ENCODE data around the gene ITCH. TPM values are rescaled to one million over a fixed set of nuclear protein-coding genes. Genes with fewer than 3 reads are reported as not detected.
A peak's percentile ranks its signal among the peaks of the same experiment; 100 is the strongest.
"Not testable (repeated sequence)": the region's sequence is repeated elsewhere in the genome, so short reads cannot be mapped to it uniquely, and the experiment has no call there.

The ITCH gene
- 10 to 100 TPM; 41.4 to 43.5 TPM for total RNA-seq

DNA sequence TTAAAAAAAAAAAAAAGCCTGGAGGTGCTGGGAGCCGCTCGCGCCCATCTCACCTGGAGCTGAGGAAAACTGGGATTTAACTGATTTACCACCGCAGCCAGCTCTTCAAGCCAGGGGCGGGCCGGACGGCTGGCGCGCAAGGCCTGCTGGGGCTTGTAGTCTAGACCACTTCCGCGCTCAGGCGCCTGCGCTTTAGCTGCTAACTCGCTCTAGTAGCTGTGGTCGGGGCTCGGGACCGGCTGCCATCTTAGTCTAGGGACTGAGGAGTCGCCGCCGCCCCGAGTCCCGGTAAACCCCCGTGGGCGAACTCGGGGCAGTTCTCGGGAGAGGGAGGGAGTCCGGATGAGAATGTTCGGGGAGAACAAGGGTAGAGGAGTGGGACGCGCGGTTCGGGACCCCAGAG lies at the start of gene ITCH:
Gene ITCH, plus strand, starts transcription at position 212 of the 403 bp plus-strand sequence. CDS start 30,539 bp downstream, outside the sequence.
- H3K27ac Mint-ChIP-seq, result peak within 1 kb of the TSS; percentile 98
- intact Hi-C loops (cut with DNase I, micrococcal nuclease), result loop anchor here (1.0 to 2.0 kb wide), 8 partner anchors 60 to 784 kb away; partner anchors contain the start of genes AHCY (in 2 of the 2), PIGU (in 2 of the 2), CHMP4B (in 1 of the 2) and DYNLRB1 (in 1 of the 2)
- peaks cover 38% of the 10 kb centered on the region for H3K4me1 Mint-ChIP-seq
- H3K9me3 Mint-ChIP-seq (ENCODE audit: low read depth), result no peaks in the 10 kb centered on the region
- H3K4me3 Mint-ChIP-seq, result peak within 1 kb of the TSS; percentile 91
- H3K27me3 Mint-ChIP-seq, result no peaks in the 10 kb centered on the region
- DNase-seq, result peak; percentile 97
- H3K36me3 Mint-ChIP-seq (ENCODE audit: low read depth), result peaks cover 13% of the 10 kb centered on the region
- ChIA-PET CTCF (interaction anchor here (0.5 to 1.7 kb wide), 9 partner anchors 10 to 1583 kb away, joined by 3 to 28 read pairs (median 3); no protein-coding TSS in a partner anchor), POLR2A (interaction anchor here (0.5 to 1.7 kb wide), 13 partner anchors 14 to 1380 kb away, joined by 3 to 6 read pairs (median 3); partner anchors contain the start of genes AHCY and RBM39)
- peak; percentile 99 for ATAC-seq

DNA sequence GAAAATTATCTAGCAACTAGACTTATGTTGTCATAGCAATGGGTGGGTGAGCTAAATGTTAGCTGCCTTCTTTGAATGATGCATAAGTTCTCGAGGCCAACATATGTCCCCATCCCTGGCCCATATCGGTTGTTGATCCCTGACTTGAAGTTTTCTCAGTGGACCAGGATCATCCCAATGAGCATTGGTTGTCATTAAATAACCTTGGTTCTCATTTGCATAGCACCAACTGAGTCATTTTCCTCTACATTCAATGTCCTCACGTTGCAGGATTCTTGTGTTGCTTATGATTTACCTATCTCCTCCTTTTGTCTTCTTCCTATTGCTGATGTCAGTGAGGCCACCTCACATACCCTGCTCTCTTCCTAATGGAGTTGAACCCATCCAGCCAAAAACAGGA lies 47.8 kb upstream of the ITCH start:
- H3K27ac Mint-ChIP-seq, result no peak overlapping the region
- no peak overlapping the region for H3K4me3 Mint-ChIP-seq
- peaks cover 7% of the 10 kb centered on the region for H3K4me1 Mint-ChIP-seq
- H3K27me3 Mint-ChIP-seq, result peaks cover 18% of the 10 kb centered on the region
- H3K36me3 Mint-ChIP-seq (ENCODE audit: low read depth), result no peaks in the 10 kb centered on the region
- H3K9me3 Mint-ChIP-seq (ENCODE audit: low read depth), result no peaks in the 10 kb centered on the region
- CTCF ChIA-PET, result interaction anchor here (0.7 to 4.4 kb wide), 6 partner anchors 9 to 208 kb away, joined by 3 to 66 read pairs (median 4); partner anchors contain the start of gene DYNLRB1
- POLR2A ChIA-PET, result no interaction called here
- intact Hi-C loops (cut with DNase I, micrococcal nuclease), result no loop called here
- DNase-seq (no peak), ATAC-seq (no peak)

DNA sequence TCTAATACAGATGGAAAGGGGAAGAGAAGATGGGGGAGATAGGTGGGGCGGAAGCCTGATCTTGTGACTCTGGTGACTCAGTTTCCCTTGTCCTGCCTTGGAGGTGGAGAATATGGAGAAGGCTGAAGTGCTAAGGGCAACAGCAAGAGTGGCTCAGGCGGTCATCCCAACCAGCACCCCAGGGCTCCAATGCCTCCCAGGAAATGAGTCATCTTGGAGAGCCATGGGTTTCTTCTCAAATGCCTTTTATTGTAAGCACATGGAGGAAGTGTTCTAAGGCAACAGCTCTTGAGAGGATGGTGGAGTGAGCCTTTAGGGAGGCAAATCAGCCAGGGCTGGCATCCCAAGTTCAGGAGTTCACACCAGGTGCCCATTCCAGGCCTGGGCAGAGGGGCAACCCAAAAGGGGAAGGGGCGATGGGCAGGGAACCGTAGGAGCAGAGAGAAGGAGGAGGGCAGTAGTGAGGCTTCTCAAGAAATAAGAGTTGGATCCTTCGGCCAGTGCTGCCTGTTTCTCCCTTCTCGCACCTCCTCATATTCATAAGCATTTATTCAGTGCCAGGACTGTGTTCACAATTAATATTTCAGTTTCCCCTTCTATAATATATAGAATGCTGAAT lies 46.8 kb upstream of the ITCH start:
- ChIA-PET POLR2A (interaction anchor here (1.3 kb wide), 1 partner anchor 13 kb away, joined by 3 read pairs; the partner anchor contains the start of gene AHCY), CTCF (interaction anchor here (1.6 kb wide), 1 partner anchor 200 kb away, joined by 5 read pairs; the partner anchor contains the start of gene DYNLRB1)
- ATAC-seq (no peak), DNase-seq (no peak)
- intact Hi-C loops (cut with DNase I, micrococcal nuclease), result no loop called here
- no peak overlapping the region for H3K4me3 Mint-ChIP-seq
- no peaks in the 10 kb centered on the region for H3K9me3 Mint-ChIP-seq (ENCODE audit: low read depth)
- H3K4me1 Mint-ChIP-seq, result peaks cover 7% of the 10 kb centered on the region
- H3K36me3 Mint-ChIP-seq (ENCODE audit: low read depth), result no peaks in the 10 kb centered on the region
- no peak overlapping the region for H3K27ac Mint-ChIP-seq
- peaks cover 13% of the 10 kb centered on the region for H3K27me3 Mint-ChIP-seq

DNA sequence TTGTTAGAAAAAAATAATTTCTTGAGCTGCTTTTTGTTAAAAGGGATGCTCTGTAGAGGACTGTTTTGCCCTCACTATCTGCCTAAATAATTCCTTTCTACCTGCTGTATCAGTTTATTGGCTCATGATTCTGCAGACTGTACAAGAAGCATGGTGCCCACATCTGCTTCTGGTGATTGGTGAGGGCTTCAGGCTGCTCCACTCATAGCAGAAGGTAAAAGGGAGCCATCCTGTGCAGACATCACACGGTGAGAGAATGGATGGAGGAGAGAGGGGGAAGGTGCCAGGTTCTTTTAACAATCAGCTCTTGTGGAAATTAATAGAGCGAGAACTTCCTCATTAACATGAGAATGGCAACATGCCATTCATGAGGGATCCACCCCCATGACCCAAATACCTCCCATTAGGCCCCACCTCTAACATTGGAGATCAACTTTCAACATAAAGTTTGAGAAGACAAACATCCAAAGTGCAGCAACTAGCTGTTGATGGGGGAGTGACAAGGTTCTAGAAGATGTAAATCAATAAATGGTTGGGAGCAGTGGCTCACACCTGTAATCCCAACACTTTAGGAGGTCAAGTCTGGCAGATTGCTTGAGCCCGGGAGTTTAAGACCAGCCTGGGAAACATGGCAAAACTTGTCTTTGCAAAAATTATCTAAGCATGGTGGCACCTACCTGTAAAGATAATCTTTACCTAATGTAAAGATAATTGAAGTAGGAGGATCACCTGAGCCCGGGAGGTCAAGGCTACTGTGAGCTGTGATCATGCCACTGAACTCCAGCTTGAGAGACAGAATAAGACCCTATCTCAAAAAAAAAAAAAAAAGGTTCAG lies 44.2 kb upstream of the ITCH start:
- ChIA-PET CTCF (interaction anchor here (0.8 to 1.9 kb wide), 3 partner anchors 61 to 451 kb away, joined by 3 to 5 read pairs (median 4); no protein-coding TSS in a partner anchor), POLR2A (no interaction called here)
- DNase-seq (no peak), ATAC-seq (no peak)
- H3K9me3 Mint-ChIP-seq (ENCODE audit: low read depth), result no peaks in the 10 kb centered on the region
- peaks cover 4% of the 10 kb centered on the region for H3K4me1 Mint-ChIP-seq
- intact Hi-C loops (cut with DNase I, micrococcal nuclease), result no loop called here
- H3K4me3 Mint-ChIP-seq, result no peak overlapping the region
- H3K27me3 Mint-ChIP-seq, result peaks cover 3% of the 10 kb centered on the region
- no peak overlapping the region for H3K27ac Mint-ChIP-seq
- no peaks in the 10 kb centered on the region for H3K36me3 Mint-ChIP-seq (ENCODE audit: low read depth)

DNA sequence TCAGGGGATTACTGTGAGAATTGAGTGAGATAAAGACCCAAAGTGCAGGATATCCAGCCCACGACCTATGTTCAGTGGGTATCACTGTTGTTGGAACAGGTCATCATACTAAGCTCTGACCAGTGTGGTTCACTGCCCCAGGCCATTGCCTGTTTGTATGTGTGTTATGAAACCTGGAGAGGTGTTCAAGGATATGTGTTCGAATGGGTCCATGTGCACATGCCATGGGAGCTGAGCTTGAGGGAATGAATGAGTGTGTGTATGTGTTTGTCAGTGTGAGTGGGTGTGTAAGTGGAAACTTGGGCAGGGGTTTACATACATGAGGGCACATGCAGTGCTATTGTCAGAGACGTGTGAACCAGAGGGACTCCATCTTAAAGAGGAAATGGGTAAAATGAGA lies 42.2 kb upstream of the ITCH start:
- ATAC-seq, result no peak
- no peak overlapping the region for H3K4me3 Mint-ChIP-seq
- no peaks in the 10 kb centered on the region for H3K9me3 Mint-ChIP-seq (ENCODE audit: low read depth)
- H3K4me1 Mint-ChIP-seq, result no peaks in the 10 kb centered on the region
- CTCF ChIA-PET, result interaction anchor here (1.1 to 1.4 kb wide), 2 partner anchors 8 to 19 kb away, joined by 5 to 6 read pairs; no protein-coding TSS in a partner anchor
- H3K36me3 Mint-ChIP-seq (ENCODE audit: low read depth), result no peaks in the 10 kb centered on the region
- DNase-seq, result no peak
- POLR2A ChIA-PET, result no interaction called here
- intact Hi-C loops (cut with DNase I, micrococcal nuclease), result no loop called here
- no peak overlapping the region for H3K27ac Mint-ChIP-seq
- peaks cover 6% of the 10 kb centered on the region for H3K27me3 Mint-ChIP-seq

DNA sequence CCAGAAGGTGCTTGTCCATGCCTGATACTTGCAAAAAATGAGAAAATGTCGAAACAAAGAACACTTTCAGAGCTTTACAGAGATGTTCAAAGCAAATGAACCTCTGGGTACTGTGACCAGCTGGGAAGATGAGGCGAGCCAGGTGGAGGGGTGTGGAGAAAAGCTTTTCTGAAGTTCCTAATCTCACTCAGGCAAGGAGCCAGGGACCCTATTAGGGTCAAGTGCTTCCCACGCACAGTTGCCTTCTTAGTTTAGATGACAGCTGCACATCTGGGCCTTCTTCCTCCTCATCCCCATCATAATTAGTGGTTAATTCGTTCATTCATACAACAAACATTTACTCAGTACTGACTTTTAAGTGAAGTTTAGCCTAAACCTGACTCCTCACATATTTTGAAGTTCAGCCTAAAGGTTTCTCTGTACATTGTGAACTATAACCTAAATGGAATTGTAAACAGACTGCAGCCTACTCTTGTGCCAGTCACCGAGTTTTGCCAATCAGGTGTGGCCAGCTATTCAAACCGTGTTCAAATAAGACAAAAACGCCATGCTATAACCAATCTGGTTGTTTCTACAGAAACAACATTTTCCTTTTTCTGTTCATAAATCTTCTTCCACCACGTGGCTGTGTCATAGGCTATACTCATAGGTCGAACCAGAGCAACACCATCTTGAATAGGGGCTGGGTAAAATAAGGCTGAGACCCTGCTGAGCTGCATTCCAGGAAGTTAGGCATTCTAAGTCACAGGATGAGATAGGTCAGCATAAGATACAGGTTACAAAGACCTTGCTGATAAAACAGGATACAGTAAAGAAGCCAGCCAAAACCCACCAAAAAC lies 40.6 kb upstream of the ITCH start:
- ChIA-PET CTCF (interaction anchor here (1.3 kb wide), 1 partner anchor 10 kb away, joined by 10 read pairs; no protein-coding TSS in a partner anchor), POLR2A (no interaction called here)
- H3K27ac Mint-ChIP-seq, result no peak overlapping the region
- ATAC-seq (no peak), DNase-seq (no peak)
- no peaks in the 10 kb centered on the region for H3K9me3 Mint-ChIP-seq (ENCODE audit: low read depth)
- H3K4me1 Mint-ChIP-seq, result no peaks in the 10 kb centered on the region
- peaks cover 7% of the 10 kb centered on the region for H3K27me3 Mint-ChIP-seq
- intact Hi-C loops (cut with DNase I, micrococcal nuclease), result no loop called here
- H3K36me3 Mint-ChIP-seq (ENCODE audit: low read depth), result no peaks in the 10 kb centered on the region
- no peak overlapping the region for H3K4me3 Mint-ChIP-seq

DNA sequence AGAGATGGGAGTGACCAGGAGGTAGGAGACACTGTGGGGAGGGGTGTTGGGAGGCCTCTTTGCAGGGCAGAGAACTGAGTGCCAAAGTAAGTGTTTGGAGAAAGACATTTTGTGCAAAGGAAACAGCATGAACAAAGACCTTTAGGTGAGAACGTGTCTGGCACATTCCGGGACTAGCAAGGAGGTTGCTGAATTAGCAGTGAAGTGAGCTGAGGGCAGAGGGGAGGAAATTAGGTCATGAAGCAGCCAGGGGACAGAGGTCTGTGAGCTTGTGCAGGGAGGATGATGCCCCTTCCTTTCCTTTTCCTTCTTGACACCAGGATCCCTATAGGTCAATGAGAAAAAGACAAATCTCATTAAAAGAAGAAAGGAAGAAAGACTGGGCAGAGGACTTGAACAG lies 38.5 kb upstream of the ITCH start:
- DNase-seq (no peak), ATAC-seq (no peak)
- POLR2A ChIA-PET, result no interaction called here
- H3K4me1 Mint-ChIP-seq, result no peaks in the 10 kb centered on the region
- intact Hi-C loops (cut with DNase I, micrococcal nuclease), result no loop called here
- H3K27ac Mint-ChIP-seq, result no peak overlapping the region
- no peak overlapping the region for H3K4me3 Mint-ChIP-seq
- CTCF ChIA-PET, result interaction anchor here (1.6 to 1.8 kb wide), 2 partner anchors 10 to 12 kb away, joined by 4 to 7 read pairs; no protein-coding TSS in a partner anchor
- no peaks in the 10 kb centered on the region for H3K9me3 Mint-ChIP-seq (ENCODE audit: low read depth)
- peaks cover 7% of the 10 kb centered on the region for H3K27me3 Mint-ChIP-seq
- H3K36me3 Mint-ChIP-seq (ENCODE audit: low read depth), result no peaks in the 10 kb centered on the region

DNA sequence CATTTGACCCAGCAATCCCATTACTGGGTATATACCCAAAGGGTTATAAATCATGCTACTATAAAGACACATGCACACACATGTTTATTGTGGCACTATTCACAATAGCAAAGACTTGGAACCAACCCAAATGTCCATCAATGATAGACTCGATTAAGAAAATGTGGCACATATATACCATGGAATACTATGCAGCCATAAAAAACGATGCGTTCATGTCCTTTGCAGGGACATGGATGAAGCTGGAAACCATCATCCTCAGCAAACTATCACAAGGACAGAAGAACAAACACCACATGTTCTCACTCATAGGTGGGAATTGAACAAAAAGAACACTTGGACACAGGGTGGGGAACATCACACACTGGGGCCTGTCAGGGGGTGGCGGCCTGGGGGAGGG lies 34.9 kb upstream of the ITCH start:
- H3K9me3 Mint-ChIP-seq (ENCODE audit: low read depth); H3K4me3 Mint-ChIP-seq; POLR2A ChIA-PET; intact Hi-C loops (cut with DNase I, micrococcal nuclease); H3K36me3 Mint-ChIP-seq (ENCODE audit: low read depth); DNase-seq; H3K4me1 Mint-ChIP-seq; ATAC-seq; H3K27ac Mint-ChIP-seq; CTCF ChIA-PET; H3K27me3 Mint-ChIP-seq: not testable (repeated sequence)

DNA sequence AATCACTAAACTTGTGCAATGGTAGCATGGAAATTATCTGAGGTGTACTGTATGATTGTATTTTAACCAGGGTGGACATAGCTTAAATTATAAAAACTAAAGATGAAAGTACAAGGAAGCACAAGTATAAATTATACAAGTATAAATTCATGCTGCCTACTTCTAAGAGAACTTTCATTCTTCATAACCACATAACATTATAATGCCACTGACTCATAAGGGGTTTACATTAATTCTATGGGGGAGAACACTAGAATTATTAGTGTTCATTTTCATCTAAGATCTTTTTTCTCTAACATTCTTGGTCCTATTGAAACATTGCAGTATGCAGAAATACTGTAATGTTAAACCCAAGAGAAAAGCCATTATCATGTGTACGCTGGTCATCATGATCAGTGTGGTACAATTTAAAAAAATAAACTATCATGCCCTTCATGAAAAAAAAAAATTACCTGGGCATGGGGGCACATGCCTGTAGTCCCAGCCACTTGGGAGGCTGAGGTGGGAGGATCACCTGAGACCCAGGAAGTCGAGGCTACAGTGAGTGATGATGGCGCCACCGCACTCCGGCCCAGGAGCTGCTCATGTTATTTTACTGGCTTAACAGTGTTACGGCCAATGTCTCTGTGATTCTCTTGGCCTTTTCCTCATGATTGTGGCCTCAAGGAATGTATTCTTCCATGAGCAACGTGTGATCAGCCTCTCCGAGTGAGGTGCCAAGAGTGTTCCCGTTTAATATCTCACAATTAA lies 34.0 kb upstream of the ITCH start:
- Mint-ChIP-seq H3K4me3 (no peak overlapping the region), H3K36me3 (ENCODE audit: low read depth) (no peaks in the 10 kb centered on the region), H3K9me3 (ENCODE audit: low read depth) (no peaks in the 10 kb centered on the region), H3K27ac (no peak overlapping the region), H3K27me3 (peaks cover 5% of the 10 kb centered on the region), H3K4me1 (no peaks in the 10 kb centered on the region)
- no peak for DNase-seq
- ChIA-PET CTCF (no interaction called here), POLR2A (no interaction called here)
- no peak for ATAC-seq
- intact Hi-C loops (cut with DNase I, micrococcal nuclease), result no loop called here

DNA sequence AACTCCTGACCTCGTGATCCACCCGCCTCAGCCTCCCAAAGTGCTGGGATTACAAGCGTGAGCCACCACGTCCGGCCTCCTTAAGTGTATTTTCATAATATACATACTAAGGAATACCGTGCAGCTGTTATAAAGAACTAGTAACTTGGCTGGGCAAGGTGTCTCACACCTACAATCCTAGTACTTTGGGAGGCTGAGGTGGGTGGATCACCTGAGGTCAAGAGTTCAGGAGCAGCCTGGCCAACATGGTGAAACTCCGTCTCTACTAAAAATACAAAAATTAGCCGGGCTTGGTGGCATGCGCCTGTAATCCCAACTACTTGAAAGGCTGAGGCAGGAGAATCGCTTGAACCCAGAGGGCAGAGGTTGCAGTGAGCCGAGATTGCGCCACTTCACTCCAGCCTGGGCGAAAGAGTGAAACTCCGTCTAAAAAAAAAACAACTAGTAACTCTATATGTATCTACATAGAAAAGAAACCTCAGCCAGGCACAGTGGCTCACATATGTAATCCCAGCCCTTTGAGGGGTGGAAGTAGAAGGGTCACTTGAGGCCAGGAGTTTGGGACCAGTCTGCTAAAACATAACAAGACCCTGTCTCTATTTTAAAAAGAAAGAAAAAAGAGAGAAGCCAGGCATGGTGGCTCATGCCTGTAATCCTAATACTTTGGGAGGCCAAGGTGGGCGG lies 32.1 kb upstream of the ITCH start:
- intact Hi-C loops (cut with DNase I, micrococcal nuclease); ATAC-seq; DNase-seq; H3K4me1 Mint-ChIP-seq; H3K27me3 Mint-ChIP-seq; H3K9me3 Mint-ChIP-seq (ENCODE audit: low read depth); POLR2A ChIA-PET; H3K36me3 Mint-ChIP-seq (ENCODE audit: low read depth); H3K4me3 Mint-ChIP-seq; H3K27ac Mint-ChIP-seq: not testable (repeated sequence)
- CTCF ChIA-PET, result interaction anchor here (2.8 kb wide), 1 partner anchor 19 kb away, joined by 8 read pairs; no protein-coding TSS in a partner anchor
